ENCODE data around the gene CARD14. TPM values are rescaled to one million over a fixed set of nuclear protein-coding genes. Genes with fewer than 3 reads are reported as not detected.
A peak's percentile ranks its signal among the peaks of the same experiment; 100 is the strongest.

CARD14 gene
- total RNA-seq, 1 donor from 2014 or later = 1.6 TPM

DNA sequence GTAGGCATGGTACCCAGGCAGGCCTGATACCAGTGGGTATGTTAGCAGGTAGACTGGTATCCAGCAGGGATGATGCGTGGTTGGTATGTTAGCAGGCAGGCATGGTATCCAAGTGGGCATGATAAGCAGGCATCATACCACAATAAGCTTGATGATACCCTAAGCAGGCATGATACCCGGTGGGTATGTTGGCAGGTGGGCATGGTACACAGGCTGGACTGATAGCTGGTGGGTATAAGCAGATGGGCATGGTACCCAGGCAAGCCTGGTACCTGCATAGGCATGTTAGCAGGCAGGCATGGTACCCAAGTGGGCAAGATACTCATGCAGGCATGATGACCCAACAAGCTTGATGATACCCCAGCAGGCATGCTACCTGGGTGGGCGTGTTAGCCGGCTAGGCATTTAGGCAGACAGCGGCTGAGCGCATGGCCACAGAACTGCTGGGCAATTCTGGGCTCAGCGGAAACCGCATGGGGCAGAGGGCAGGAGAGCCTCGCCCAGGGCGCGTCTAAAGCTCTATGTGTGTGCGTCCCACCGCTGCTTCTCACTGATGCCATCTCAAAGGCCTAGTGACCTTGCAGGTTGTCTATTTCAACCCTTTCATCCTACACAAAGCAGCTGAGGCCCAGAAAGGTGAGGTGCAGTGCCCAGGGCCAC lies 48.0 kb downstream of the CARD14 start:
- Histone ChIP-seq H3K36me3 (ENCODE audit: control insufficient read depth, insufficient read depth, low read length) (no peaks in the 10 kb centered on the region), H3K4me3 (ENCODE audit: low read depth, low read length) (no peak overlapping the region), H3K27me3 (ENCODE audit: control insufficient read depth, insufficient read depth, low read length) (peaks cover 3% of the 10 kb centered on the region)
- TF ChIP-seq CTCF (IDR thresholded peaks at IDR 0.05; ENCODE audit: insufficient read depth, low read length, severe bottlenecking) = no peak
- DNase-seq (ENCODE audit: low read depth) (no peak), FAIRE-seq (peak; percentile 66)

DNA sequence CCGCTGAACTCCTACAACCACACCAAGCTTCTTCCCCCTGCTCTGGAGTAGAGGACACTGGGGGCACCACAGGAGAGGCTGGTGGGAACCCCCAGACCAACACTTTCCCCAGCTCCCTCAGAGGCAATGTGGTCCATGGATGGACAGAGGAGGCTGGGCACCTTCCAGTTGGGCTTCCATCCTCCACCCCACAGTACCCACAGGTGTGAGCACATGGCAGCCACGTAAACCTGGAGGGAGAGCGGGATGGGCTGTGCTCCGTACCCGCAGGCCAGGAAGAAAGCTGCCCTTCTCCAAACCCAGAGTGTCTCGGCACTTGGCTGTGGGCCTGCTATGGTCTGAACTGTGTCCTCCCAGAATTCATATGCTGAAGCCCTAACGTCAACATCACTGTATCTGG lies 48.6 kb downstream of the CARD14 start:
- Histone ChIP-seq H3K4me3 (ENCODE audit: low read depth, low read length) (no peak overlapping the region), H3K27me3 (ENCODE audit: control insufficient read depth, insufficient read depth, low read length) (peaks cover 3% of the 10 kb centered on the region), H3K36me3 (ENCODE audit: control insufficient read depth, insufficient read depth, low read length) (no peaks in the 10 kb centered on the region)
- no peak for DNase-seq (ENCODE audit: low read depth)
- TF ChIP-seq CTCF (IDR thresholded peaks at IDR 0.05; ENCODE audit: insufficient read depth, low read length, severe bottlenecking) = no peak
- FAIRE-seq = no peak

DNA sequence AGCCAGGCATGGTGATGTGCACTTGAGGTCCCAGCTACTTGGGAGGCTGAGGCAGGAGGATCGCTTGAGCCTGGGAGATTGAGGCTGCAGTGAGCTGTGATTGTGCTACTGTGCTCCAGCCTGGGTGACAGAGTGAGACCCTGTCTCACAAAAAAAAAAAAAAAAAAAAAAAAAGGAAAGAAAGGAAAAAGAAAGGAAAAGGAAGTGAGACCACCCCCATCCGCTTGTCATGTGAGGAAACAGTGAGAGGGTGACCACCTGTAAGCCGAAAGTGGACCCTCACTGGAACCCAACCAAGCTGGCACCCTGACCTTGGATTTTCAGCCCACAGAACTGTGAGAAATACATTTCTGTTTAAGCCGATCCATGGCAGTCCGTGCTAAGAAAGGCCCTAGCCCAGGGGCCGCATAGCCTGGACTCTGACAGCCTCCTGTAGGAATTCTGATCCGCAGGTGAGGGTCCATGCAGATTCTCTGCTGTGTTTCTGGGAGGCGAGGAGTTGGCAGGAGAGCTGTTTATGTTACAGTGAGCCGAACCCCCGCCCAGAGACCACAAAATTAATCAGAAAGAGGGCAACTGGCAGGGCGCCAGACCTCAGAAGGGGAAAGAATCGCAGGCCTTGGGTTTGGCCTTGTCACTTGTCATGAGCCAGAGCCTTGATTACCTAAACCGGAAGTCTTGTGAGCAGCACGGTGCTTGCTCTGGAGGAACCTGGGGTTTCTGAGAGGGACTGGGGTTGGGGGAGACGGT lies 49.4 kb downstream of the CARD14 start:
- Histone ChIP-seq H3K27me3 (ENCODE audit: control insufficient read depth, insufficient read depth, low read length) (peaks cover 3% of the 10 kb centered on the region), H3K4me3 (ENCODE audit: low read depth, low read length) (peak overlapping the region; percentile 76), H3K36me3 (ENCODE audit: control insufficient read depth, insufficient read depth, low read length) (no peaks in the 10 kb centered on the region)
- TF ChIP-seq CTCF (IDR thresholded peaks at IDR 0.05; ENCODE audit: insufficient read depth, low read length, severe bottlenecking) = no peak
- no peak for FAIRE-seq
- peak; percentile 45 for DNase-seq (ENCODE audit: low read depth)

GRCh38 chr17:80219763-80220053 lies 49.9 kb downstream of the CARD14 start:
- no peak for TF ChIP-seq CTCF (IDR thresholded peaks at IDR 0.05; ENCODE audit: insufficient read depth, low read length, severe bottlenecking)
- H3K27me3 ChIP-seq (ENCODE audit: control insufficient read depth, insufficient read depth, low read length) = peaks cover 3% of the 10 kb centered on the region
- DNase-seq (ENCODE audit: low read depth) (no peak), FAIRE-seq (no peak)
- no peaks in the 10 kb centered on the region for H3K36me3 ChIP-seq (ENCODE audit: control insufficient read depth, insufficient read depth, low read length)
- peak overlapping the region; percentile 76 for H3K4me3 ChIP-seq (ENCODE audit: low read depth, low read length)

DNA sequence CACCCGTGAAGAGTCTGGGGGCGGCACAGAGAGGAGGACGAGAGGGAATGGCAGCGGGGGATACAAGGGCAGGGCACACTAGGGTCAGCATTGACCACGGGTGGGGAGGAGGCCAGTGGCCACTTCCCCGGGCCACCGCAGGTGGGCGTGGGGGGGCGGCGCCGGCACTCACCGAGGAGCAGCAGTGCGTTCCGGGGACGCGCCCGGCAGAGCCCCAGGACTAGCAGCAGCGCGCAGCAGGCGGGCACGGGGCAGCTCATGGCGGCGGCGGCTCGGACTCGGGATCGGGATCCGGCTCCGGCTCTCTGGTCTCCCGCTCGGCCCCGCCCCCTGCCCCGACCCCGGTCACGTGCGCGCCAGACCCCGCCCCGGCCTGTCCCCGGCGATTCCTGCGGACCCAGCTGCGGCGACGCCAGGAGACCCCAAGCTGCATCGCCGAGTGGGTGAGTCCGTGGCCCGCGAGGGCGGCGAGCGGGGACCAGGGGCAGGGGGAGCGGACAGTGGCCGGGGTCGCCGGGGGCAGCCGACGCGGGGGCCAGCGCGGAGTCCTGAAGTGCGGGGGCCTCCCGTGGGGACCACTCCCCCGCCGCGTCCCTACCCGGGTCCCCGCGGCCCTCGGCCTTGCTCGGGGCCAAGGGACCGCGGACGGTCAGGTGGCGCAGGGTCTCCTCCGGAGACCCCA lies 50.4 kb downstream of the CARD14 start, which contains the start of the genes SGSH and SLC26A11:
SGSH (minus strand) TSS at position 280 of the 682 bp plus-strand sequence; CDS start at position 260, 20 bp downstream.
SLC26A11 (plus strand) TSS at position 374 of the 682 bp plus-strand sequence. CDS start 1,134 bp downstream, outside the sequence.
- H3K27me3 ChIP-seq (ENCODE audit: control insufficient read depth, insufficient read depth, low read length) = peaks cover 3% of the 10 kb centered on the region
- TF ChIP-seq CTCF (IDR thresholded peaks at IDR 0.05; ENCODE audit: insufficient read depth, low read length, severe bottlenecking) = no peak
- FAIRE-seq (no peak), DNase-seq (ENCODE audit: low read depth) (no peak)
- H3K36me3 ChIP-seq (ENCODE audit: control insufficient read depth, insufficient read depth, low read length) = no peaks in the 10 kb centered on the region
- H3K4me3 ChIP-seq (ENCODE audit: low read depth, low read length) = peak within 1 kb of the TSS; percentile 76

Data from bronchial epithelial cell (primary cell).